Liver (tissue), 9 donors: ENCODE data around the gene SP1. TPM values are rescaled to one million over a fixed set of nuclear protein-coding genes. Genes with fewer than 3 reads are reported as not detected.

ENCODE experiments used
- DNase-seq: peaks from one replicate; pipeline ENCODE4 v3.0.0-alpha.2; 2017; ENCODE audit warnings: low spot score
- H3K27ac ChIP-seq, 2 donors: one replicate each; pipeline ENCODE4 v1.7.0; 2013; ENCODE audit warnings: inconsistent platforms in 2 of 2, low read length in 2 of 2, control low read depth in 1 of 2, low read depth in 1 of 2, mild to moderate bottlenecking in 1 of 2
- H3K27me3 ChIP-seq, 4 donors: one replicate each; pipeline versions ENCODE4 v1.6.1 to v1.7.0; 2013; ENCODE audit warnings: low read length in 3 of 4, inconsistent platforms in 1 of 4, mild to moderate bottlenecking in 1 of 4, moderate library complexity in 1 of 4; ENCODE audit not compliant: control insufficient read depth in 4 of 4, insufficient read depth in 4 of 4
- H3K36me3 ChIP-seq, 4 donors: one replicate each; pipeline versions ENCODE4 v1.6.1 to v1.7.0; 2013; ENCODE audit warnings: low read length in 3 of 4, mild to moderate bottlenecking in 3 of 4, low read depth in 1 of 4, moderate library complexity in 1 of 4; ENCODE audit not compliant: control insufficient read depth in 4 of 4, insufficient read depth in 3 of 4
- H3K4me1 ChIP-seq, 4 donors: one replicate each; pipeline versions ENCODE4 v1.6.1 to v1.7.0; 2013; ENCODE audit warnings: low read length in 3 of 4, mild to moderate bottlenecking in 3 of 4, moderate library complexity in 1 of 4; ENCODE audit not compliant: control insufficient read depth in 4 of 4, insufficient read depth in 4 of 4
- H3K4me3 ChIP-seq, 3 donors: one replicate each; pipeline versions ENCODE4 v1.6.1 to v1.7.0; 2013; ENCODE audit warnings: low read length in 3 of 3, control low read depth in 1 of 3, low read depth in 1 of 3, mild to moderate bottlenecking in 1 of 3
- H3K9ac ChIP-seq, 2 donors: one replicate each; pipeline ENCODE4 v1.7.0; 2013; ENCODE audit warnings: low read length in 2 of 2, mild to moderate bottlenecking in 2 of 2, moderate library complexity in 2 of 2, control low read depth in 1 of 2, low read depth in 1 of 2
- H3K9me3 ChIP-seq, 4 donors: one replicate each; pipeline versions ENCODE4 v1.6.1 to v1.7.0; 2013; ENCODE audit warnings: low read length in 3 of 4; ENCODE audit not compliant: control insufficient read depth in 4 of 4
- ATF3 ChIP-seq: IDR thresholded peaks from 2 replicates; pipeline ENCODE4 v1.6.1; 2016; ENCODE audit warnings: antibody characterized with exemption
- CTCF ChIP-seq: fragments of 150-350 bp; IDR thresholded peaks from 2 replicates; pipeline ENCODE4 v1.5.1; 2017; ENCODE audit warnings: improper control_type of control experiment, low read depth, low read length; ENCODE audit not compliant: missing input control
- EGR1 ChIP-seq, 2 donors: IDR thresholded peaks; 2 replicates each; pipeline ENCODE4 v1.6.1; 2016 to 2018; ENCODE audit warnings: antibody characterized with exemption in 2 of 2, low read depth in 2 of 2
- FOXA1 ChIP-seq: IDR thresholded peaks from 2 replicates; pipeline ENCODE4 v1.6.1; 2016; ENCODE audit warnings: antibody characterized with exemption
- FOXA2 ChIP-seq: IDR thresholded peaks from 2 replicates; pipeline ENCODE4 v1.6.1; 2016; ENCODE audit warnings: antibody characterized with exemption
- GABPA ChIP-seq, 2 donors: IDR thresholded peaks in 1 of 2; conservative IDR thresholded peaks in 1 of 2; 2 replicates each; pipeline ENCODE4 v1.6.1; 2016; ENCODE audit warnings: antibody characterized with exemption in 2 of 2, mild to moderate bottlenecking in 1 of 2, moderate library complexity in 1 of 2
- HNF4A ChIP-seq, 2 donors: conservative IDR thresholded peaks; 2 replicates each; pipeline ENCODE4 v1.6.1; 2016; ENCODE audit warnings: antibody characterized with exemption in 2 of 2, mild to moderate bottlenecking in 2 of 2
- HNF4G ChIP-seq: IDR thresholded peaks from 2 replicates; pipeline ENCODE4 v1.6.1; 2016; ENCODE audit warnings: antibody characterized with exemption
- JUND ChIP-seq, 2 donors: IDR thresholded peaks; 2 replicates each; pipeline ENCODE4 v1.6.1; 2016; ENCODE audit warnings: antibody characterized with exemption in 2 of 2
- MAX ChIP-seq: IDR thresholded peaks from 2 replicates; pipeline ENCODE4 v1.6.1; 2016; ENCODE audit warnings: antibody characterized with exemption
- NR2F2 ChIP-seq: IDR thresholded peaks from 2 replicates; pipeline ENCODE4 v1.6.1; 2016; ENCODE audit warnings: antibody characterized with exemption
- RAD21 ChIP-seq, 2 donors: IDR thresholded peaks; 2 replicates each; pipeline ENCODE4 v1.6.1; 2016; ENCODE audit warnings: antibody characterized with exemption in 2 of 2, mild to moderate bottlenecking in 2 of 2
- REST ChIP-seq: IDR thresholded peaks from 2 replicates; pipeline ENCODE4 v1.6.1; 2016; ENCODE audit warnings: antibody characterized with exemption, mild to moderate bottlenecking
- RXRA ChIP-seq, 2 donors: IDR thresholded peaks; 2 replicates each; pipeline ENCODE4 v1.6.1; 2017 to 2018; ENCODE audit warnings: antibody characterized with exemption in 2 of 2, mild to moderate bottlenecking in 1 of 2
- SP1 ChIP-seq: IDR thresholded peaks from 2 replicates; pipeline ENCODE4 v1.6.1; 2018; ENCODE audit warnings: antibody characterized with exemption, mild to moderate bottlenecking
- TAF1 ChIP-seq: conservative IDR thresholded peaks from 2 replicates; pipeline ENCODE4 v1.6.1; 2016; ENCODE audit warnings: antibody characterized with exemption, mild to moderate bottlenecking
- YY1 ChIP-seq: IDR thresholded peaks from 2 replicates; pipeline ENCODE4 v1.6.1; 2016; ENCODE audit warnings: antibody characterized with exemption, mild to moderate bottlenecking
- ZBTB33 ChIP-seq: IDR thresholded peaks from 2 replicates; pipeline ENCODE4 v1.6.1; 2016; ENCODE audit warnings: antibody characterized with exemption
- WGBS: extraction: QIAGEN DNeasy Blood & Tissue Kit; methylation state at CpG from one replicate; pipeline ENCODE4 v1.1.7; 2013; 5-methylcytosine and 5-hydroxymethylcytosine counted together
- polyA plus RNA-seq, 2 donors: library from polyadenylated mRNA; stranded (reverse) in 1 of 2; unstranded in 1 of 2; fragments of 200-250 nt in 1 of 2; fragments of >200 nt in 1 of 2; fragmentation: Nextera tagmentation in 1 of 2; extraction: Ambion mirVana in 1 of 2; gene quantifications; one replicate each; pipeline versions ENCODE4 v1.2.1 to v1.2.3, GENCODE V29; 2013 to 2015
- total RNA-seq, 2 donors: library from RNA; depleted of rRNA; stranded (reverse); fragments of >200 nt; gene quantifications; one replicate each; pipeline ENCODE4 v1.2.3, GENCODE V29; 2014
- donor health status: healthy.
- donor health status: healthy.
- donor health status: healthy.
- donor health status: healthy.
- donor health status: healthy.

The SP1 gene
- total and polyA plus RNA-seq, 4 donors = 3.8 to 36.5 (median 18.2) TPM

GRCh38 chr12:53453953-53454640, 74.1 kb downstream of the SP1 start:
- 38% methylated on average over 6 of the region's 6 CpGs for WGBS
- TF ChIP-seq YY1 (no peak), NR2F2 (no peak), RAD21 (IDR thresholded peaks at IDR 0.05) (no peak), REST (no peak), FOXA1 (no peak), ZBTB33 (no peak), RXRA (IDR thresholded peaks at IDR 0.05) (no peak), HNF4A (conservative IDR thresholded peaks at IDR 0.05) (no peak), TAF1 (no peak), GABPA (IDR thresholded peaks at IDR 0.05 in 1 of 2, conservative IDR thresholded peaks at IDR 0.05 in 1 of 2) (no peak), FOXA2 (no peak), ATF3 (no peak), JUND (IDR thresholded peaks at IDR 0.05) (no peak), MAX (no peak), CTCF (no peak), HNF4G (no peak), SP1 (no peak), EGR1 (IDR thresholded peaks at IDR 0.05; ENCODE audit: low read depth in 2 of 2) (no peak)
- no peak overlapping the region for H3K4me3 ChIP-seq
- H3K4me1 ChIP-seq = peaks cover 0 to 21% (median 18%) of the 10 kb centered on the region in 4 donors
- DNase-seq = no peak
- H3K27ac ChIP-seq = no peak overlapping the region
- peaks cover 21 to 47% (median 45%) of the 10 kb centered on the region in 4 donors for H3K36me3 ChIP-seq
- peak overlapping the region in 1 of 2 donors; percentile 92 for H3K9ac ChIP-seq
- H3K9me3 ChIP-seq = no peaks in the 10 kb centered on the region
- H3K27me3 ChIP-seq = no peaks in the 10 kb centered on the region
